GM19324 (cell line): ENCODE measurements around the gene NAP1L5.

Source experiments
- ATAC-seq: cut with Tn5 transposase; IDR thresholded peaks from one replicate; pipeline ENCODE4 v1.9.1; 2021; ENCODE audit warnings: mild to moderate bottlenecking, moderate library complexity; ENCODE audit not compliant: unreplicated experiment, low FRiP score

Gene NAP1L5

DNA sequence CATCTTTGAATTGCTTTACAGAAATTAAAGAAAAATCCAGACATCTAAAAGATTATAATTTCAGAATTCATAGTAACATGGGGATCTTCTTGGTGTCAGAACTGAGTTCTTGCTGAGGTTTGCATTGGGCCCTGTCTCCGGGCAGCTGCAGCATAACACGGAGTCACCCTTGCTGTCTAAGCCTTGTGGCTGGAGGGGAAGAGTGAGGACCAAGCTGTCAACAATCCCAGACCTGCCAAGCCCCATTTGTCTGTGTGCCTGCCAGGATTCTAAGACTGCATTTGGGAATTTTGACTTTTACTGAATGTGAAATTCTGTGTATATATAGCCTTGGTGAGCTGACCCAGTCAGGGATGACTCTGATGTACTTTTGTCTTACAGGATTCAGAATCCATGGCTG is 25.2 kb upstream of the NAP1L5 start:
- no peak for ATAC-seq

DNA sequence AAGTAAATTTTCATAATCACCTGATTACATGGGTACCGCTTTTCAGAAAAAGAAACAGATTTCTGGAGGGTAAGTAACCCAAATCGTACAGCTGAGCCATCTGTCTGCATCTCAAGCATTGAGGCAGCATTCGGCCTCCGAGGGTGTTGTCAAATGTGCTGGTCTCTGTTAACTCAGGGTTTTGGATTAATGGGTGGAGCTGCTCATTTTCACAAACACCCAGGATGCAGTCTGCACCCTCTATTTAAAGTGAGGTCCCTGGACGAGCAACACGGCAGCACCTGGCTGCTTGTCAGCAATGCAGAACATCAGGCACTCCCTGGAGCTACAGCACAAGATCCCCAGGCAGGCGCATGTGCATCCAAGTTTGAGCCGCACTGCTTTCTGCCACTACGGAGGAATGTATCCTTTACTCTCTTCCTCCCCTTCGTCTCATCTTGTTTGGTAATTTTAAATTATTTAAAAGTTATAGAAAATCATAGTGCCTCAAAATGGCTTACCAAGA is 24.7 kb upstream of the NAP1L5 start:
- ATAC-seq, result no peak

DNA sequence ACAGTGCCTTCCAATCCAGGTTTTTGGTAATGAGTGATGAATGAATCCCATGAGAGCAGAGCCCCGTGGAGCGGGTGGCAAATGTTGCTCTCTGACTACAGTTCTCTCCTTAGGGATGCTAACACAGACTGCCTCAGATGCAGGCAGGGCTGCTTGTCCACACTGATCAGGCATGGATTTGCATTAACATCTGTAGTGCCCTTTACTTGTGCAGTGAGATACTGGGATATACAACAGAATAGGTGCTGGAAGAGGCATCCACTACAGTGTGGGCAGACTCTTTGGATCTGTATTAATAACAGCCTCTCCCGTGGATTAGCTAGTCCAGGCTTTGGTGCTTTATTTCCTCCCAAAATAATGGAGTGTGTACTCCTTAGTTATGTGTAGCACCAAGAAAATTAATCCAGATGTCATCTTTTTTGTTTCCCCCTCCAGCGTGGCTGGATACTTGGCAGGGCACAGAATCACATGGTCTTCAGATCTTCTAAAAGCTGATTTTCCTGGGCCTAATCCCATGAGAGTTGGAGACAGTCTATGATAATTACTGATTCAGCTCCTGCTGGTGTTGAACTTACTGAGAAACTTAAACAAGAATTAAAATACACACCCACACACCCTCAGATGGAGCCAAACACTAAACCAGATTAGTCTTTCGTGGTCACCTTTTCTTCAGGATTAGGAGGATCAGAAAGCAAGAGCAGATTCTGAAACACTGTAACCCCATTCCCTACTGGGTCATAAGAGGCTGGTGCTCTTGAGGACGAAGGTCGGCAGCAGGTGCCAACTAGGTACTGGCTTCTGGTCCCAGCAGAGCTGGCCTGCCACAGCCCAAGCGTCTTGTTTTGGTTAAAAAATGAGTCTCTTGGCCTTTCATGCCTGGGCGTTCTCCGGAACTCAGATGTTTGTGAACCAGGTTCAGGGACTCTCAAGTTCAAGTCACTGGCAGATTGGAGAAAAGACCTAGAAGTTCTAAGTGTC is 23.1 kb upstream of the NAP1L5 start:
- no peak for ATAC-seq

DNA sequence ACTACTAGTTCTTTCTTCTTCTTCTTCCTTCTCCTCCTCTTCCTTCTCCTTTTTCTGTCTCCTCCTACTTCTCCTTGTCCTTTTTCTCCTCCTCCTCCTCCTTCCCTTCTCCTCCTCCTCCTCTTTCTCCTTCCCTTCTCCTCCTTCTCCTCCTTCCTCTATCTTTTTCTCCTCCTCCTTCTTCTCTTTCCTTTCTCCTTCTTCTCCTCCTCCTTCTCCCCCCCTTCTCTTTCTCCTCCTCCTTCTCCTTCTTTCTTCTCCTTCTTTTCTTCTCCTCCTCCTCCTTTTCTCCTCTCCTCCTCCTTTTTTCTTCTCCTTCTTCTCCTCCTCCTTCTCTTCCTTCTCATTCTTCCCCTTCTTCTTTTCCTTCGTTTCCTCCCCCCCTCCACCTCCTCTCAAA is 21.8 kb upstream of the NAP1L5 start:
- no peak for ATAC-seq

DNA sequence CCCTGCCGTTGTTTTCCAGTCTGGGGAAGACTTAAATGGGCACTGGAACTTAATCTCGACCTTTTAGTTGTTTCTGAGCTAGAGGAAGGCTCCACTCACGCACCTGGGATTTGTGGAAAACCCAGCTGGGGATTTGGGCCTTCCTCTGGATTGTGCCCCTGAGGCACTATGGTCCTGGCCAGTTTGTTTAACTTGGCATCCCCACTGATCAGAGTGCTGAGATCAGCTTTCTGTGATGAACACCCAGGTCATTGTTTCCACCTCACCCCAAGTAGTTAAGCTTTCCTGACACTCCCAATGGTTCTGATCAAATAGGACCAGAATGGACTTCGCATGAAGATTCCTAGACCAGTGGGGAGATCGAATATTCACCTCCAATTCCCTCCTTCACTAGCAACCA is 20.5 kb upstream of the NAP1L5 start:
- no peak for ATAC-seq

DNA sequence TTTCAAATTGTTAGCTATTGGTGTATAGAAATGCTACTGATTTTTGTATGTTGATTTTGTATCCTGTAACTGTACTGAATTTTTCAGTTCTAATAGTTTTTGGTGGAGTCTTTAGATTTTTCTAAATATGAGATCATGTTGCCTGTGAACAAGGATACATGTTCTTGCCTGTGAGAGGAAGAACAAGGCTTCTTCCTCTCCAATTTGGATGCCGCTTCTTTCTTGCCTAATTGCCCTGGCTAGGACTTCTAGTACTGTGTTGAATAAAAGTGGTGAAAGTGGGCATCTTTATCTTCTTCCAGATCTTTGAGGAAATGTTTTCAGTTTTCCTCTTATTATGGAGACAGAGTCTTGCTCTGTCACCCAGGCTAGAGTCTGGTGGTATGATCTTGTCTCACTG is 16.2 kb upstream of the NAP1L5 start:
- ATAC-seq, result no peak

DNA sequence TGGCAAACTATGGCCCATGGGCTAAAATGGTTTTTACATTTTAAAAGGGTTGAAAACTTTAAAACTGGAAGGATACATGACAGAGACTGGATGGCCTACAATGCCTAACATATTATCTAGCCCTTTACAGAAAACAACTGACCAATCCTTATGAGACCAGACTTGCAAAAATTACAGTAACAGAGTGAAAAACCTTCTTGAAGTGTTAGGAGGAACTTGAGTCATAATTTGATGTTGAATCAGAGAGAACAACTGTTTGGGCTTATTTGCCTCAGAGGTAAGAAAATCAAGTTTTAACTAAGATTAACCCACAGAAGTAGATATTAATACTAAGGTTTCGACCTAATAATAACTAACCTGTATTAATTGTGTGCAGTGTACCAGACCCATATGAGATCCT is 12.4 kb upstream of the NAP1L5 start:
- ATAC-seq, result no peak

DNA sequence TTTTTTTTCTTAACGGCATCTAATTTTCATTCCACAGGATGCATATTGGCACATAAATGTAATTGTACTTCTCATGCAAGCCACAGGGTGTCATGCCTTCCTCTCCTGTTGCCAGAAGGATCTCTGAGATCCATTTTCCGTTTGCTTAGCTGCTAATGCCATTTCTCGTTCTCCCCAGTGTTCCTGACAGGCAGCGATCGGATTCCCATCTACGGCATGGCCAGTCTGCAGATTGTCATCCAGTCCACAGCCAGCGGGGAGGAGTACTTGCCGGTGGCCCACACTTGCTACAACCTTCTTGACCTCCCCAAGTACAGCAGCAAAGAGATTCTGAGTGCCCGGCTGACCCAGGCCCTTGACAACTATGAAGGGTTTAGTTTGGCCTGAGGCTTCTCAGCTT is 8.9 kb upstream of the NAP1L5 start:
- no peak for ATAC-seq

DNA sequence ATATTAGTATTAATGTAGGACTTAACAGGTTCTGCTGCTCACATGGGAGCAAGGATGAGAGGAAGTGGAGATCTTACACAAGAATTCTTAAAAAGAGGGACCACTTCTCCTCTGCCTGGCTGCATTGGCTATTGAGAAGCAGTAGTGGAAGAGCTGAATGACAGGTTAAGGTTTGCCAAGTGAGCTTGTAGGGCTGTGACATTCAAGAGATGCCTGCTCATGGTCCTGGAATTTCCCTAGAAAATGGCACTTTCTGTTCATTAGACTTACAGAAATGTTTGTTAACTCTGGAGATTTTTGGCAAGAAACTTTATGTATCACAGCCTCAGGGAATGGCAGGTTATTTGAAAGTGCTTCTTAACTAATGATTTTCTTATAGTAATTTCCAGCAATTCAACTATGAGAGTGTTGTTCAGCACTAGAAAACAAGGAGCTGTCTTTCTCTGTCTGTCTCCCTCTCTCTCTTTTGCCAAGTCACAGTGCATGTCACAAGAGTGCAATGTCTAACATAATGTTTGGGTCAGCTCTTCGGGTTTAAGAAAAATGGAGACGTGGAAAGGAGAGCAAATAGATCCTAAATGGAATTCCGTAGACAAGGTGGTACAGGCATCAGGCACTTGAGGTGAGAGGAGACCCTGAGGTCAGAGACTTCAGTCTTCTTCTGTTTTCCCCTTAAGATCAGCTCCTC is 8.3 kb upstream of the NAP1L5 start:
- no peak for ATAC-seq

DNA sequence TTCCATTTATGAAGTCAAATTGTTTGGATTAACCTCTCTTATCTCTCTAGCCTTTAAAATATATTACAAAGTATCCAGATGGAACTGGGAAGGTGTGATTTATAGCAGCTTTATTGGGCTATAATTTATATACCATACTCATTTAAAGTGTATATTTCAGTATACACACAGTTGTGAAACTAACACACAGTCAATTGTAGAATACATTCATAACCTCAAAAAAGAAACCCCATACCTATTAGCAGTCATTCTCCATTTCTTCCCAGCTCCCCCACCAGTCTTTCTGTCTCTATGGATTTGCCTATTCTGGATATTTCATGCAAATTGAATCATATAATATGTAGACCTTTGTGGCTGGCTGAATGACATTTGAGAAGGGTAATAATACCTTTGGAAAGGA is 7.6 kb upstream of the NAP1L5 start:
- no peak for ATAC-seq

DNA sequence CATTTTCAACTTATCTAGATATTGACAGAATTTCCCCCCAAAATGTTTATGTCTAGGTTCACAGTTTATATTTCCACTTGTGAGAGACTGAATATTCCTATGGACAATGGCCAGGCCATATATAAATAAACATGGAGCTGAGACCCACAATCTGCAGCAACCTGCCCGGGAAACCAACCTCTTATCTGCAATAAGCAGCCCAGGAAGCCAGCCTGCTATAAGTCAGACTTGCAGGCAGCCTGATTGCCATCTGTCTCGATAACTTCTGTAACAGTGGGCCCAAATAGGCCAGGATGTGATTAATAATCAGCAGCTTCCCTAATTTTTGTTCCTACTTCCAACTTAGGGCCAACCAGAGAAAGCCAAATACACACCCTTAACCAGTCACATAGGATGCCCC is 5.2 kb upstream of the NAP1L5 start:
- no peak for ATAC-seq

DNA sequence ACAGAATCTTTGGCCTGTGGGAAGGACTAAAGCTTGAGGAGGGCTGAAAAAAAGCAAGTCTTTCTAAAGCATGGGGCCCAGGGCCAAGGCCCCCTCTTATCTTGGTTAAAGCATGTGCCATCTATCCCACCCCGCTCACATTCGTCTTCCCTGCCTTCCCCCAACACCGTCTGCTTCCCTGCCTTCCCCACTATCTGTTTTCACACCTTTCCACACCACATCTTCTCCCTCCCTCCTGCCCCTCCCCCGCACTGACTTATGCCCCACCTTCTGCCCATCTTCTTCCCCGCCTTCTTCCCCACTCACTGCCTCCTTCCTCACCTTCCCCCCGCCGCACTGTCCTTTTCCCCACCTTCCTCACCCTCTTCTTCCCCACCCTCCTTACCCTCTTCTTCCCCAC is 890 bp upstream of the NAP1L5 start:
- no peak for ATAC-seq

DNA sequence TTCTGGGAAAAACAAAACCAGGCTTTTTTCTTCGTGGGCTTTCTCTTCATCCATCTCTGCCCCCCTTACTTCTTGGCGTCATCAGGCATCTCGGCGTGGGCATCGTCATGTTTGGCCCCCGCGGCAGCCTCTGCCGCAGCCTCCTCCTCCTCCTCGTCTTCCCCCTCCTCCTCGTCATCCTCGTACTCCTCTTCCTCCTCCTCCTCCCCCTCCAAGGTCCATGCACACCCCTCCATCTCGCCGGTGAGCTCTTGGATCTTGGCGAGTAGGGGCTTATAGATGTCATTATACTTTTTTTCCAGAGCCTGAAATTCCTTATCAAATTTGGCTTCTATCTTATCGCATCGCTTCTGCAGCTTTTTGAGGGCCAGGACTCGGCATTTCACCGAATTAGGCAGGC is 488 bp downstream of the NAP1L5 start:
- no peak for ATAC-seq

DNA sequence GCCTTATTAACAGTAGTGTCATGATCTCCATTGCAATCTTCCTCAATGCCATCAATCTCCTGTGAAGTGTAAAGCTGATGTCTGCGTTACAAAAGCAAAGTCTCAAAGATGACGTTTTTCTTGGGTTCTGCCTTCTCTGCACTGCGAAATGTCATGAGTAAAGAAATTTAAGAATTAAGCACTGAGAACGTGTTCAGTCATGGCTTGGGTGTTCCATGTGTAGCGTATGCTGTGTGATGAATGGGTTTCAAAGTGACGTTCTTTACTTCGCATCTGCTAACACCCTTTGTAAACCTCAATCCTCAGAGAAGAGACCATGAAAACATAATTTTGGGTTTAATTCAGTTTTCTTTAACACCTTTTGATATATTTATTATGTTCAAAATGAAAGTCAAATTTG is 999 bp downstream of the NAP1L5 start:
- no peak for ATAC-seq

DNA sequence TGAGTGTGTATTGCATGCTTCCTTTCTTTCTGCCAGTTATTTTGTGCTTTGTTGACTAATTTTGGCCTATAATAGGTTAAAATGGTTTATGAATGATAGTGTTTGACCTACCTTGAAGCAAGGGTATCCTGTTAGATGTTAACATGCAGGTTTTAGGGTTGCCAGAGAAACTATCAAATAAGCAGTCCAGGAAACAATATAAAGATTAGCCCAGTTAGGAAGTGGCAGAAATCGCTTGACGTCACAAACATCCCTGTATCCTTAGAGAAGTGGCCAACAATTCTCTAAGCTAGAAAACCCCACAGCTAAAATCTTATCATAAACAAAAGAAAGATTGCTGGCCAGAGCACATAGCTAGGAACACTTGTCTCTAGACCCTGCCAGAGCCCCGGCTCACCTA is 3.8 kb downstream of the NAP1L5 start:
- ATAC-seq, result no peak

DNA sequence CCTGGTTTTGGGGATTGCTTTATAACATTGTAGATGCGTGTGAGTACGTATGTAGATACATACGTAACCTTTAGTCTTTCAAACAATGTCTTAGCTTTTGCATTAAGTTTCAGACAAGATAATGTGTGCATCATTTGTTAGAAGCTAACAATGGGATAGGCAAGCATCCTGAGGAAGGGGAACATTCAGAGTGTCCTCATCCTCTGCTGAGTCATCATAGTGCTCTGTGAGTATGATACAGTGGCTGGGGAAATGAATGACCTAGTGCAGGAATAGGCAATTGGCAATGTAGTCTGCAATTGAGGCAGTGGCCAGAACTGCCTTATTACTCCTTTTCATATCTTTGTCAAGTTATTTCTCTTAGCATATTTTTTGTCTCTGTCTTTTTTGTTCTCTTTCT is 7.3 kb downstream of the NAP1L5 start:
- no peak for ATAC-seq

DNA sequence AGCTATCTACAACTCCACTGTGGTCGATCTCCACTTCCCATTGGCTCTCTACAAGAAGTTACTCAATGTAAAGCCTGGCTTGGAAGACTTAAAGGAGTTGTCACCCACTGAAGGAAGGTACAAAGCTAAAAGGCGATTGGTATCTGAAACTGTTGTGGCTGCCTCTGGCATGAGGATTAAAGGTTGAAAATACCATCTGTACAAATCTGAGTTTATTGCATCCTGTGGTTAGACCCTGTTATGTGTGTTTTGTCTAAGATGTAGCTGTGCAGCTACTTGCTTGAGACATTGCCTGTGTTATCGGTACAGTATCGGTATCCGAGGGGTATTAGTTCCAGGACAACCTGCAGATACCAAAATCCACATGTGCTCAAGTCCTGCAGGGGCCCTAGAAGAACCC is 16.4 kb downstream of the NAP1L5 start:
- ATAC-seq, result no peak

DNA sequence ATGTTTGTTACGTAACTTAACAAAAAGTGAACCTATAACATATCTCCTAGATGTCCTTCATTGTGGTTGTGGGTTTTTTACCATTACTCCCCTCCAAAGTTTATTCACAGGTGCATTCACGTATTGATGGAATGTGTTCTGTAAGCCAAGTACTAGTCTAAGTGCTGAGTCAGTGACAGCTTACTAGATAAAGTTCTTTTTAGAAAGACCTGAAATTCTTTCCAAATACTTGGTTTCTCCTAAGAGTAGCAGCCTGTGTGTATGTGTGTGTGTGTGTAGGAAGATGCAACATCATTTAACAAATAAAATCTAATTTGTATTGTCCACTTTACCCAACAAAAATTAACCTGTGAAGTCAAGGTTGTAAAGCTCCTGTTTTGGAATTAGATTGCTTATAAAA is 22.1 kb downstream of the NAP1L5 start:
- ATAC-seq, result no peak

DNA sequence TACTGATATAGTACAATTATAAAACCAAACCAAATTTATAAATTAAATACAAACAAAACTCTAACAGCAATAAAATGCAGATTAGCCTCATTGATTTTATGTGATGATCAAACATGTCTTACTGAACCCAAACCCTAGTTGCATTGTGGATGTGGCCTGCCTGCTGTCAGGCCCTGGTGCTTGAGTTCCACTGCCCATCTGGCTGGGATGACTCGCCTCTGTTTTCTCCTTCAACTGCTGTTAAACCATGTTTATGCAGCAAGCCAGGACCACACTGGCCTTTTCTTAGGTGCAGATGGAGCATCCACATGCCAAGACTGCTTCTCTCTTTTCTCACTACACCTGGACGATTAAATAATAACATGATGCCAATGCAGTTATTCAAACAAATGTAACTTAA is 22.6 kb downstream of the NAP1L5 start:
- ATAC-seq, result no peak

DNA sequence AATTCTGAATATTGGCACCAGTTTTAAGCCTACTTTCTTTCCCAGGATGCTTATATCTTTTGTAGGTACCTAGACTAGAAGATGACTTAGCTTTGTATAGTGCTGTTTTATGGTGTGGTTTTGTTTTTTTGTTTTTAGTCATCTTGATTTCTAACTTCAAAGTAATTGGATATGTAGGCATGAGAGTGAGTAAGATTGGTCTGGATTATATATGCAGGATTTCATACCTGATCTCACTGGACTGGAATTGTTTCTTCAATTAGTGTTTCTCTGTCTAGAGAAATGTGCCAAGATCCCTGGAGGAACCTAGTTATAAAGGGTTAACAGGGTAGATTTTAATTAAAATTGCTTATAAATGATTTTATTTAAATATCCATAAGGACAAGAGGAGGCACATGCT is 23.1 kb downstream of the NAP1L5 start:
- no peak for ATAC-seq

DNA sequence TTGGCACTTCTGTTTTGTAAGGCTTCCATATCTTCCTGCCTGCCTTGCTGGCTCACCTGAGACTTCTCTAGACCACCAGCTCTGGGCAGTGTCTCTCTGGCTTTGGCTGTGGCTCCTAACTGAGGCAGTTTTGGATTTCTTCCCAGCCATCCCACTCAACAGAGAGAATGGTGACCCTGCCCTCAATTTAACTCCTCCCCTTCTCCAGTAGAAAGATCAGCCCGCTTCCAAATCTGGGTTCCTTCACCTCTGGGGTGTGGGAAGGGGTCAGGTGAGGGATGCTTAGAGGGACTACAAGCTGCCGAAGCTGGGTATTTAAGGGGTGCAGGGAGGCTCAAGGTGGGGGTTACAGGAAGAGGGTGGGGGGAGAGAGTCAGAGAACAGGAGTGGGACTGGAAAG is 23.7 kb downstream of the NAP1L5 start:
- no peak for ATAC-seq

DNA sequence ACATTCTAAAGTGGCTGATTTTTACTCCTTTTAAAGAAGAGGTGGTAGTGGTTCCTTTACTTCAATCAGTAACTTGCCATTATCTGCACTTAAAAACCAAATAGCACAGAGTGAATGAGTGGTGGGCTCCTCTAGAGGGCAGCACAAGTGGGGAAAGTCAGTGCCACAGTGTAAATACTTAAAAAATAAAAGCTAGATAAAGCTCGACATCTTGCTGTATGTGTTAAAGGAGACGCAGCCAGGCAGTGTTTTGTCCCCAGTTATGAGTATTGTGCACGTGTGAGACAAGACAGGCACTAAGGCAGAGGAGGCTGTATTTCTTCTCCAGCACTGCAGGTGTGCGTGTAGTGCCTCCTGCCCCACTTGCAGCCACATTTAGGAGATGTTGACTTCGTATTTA is 24.6 kb downstream of the NAP1L5 start:
- ATAC-seq, result no peak
